CD14-positive monocyte (primary cell): Measurements from ENCODE around the gene LDLRAD2. TPM values are rescaled to one million over a fixed set of nuclear protein-coding genes. Genes with fewer than 3 reads are reported as not detected.

Experiments
- DNase-seq, 3 donors: peaks; one replicate each; pipeline ENCODE4 v3.0.0-alpha.2; 2011 to 2022
- H2AFZ ChIP-seq: 2 replicates; pipeline ENCODE4 v1.6.0; 2012; ENCODE audit warnings: mild to moderate bottlenecking, low read depth, low read length, inconsistent platforms; ENCODE audit not compliant: insufficient read depth, poor library complexity, severe bottlenecking
- H3K27ac ChIP-seq, 2 donors: 1 replicate in 1 of 2; 2 replicates in 1 of 2; pipeline ENCODE4 v1.5.1; 2012 to 2013; ENCODE audit warnings: low read length in 2 of 2, control low read depth in 1 of 2, inconsistent platforms in 1 of 2, low read depth in 1 of 2, mild to moderate bottlenecking in 1 of 2
- H3K27me3 ChIP-seq, 2 donors: one replicate each; pipeline versions ENCODE4 v1.6.0 to v1.6.1; 2011 to 2013; ENCODE audit warnings: low read length in 2 of 2; ENCODE audit not compliant: control insufficient read depth in 2 of 2, insufficient read depth in 2 of 2
- H3K36me3 ChIP-seq, 2 donors: replicated peaks in 1 of 2; 1 replicate in 1 of 2; 2 replicates in 1 of 2; pipeline versions ENCODE4 v1.5.1 to v1.6.1; 2012 to 2013; ENCODE audit warnings: low read length in 2 of 2, control low read depth in 1 of 2, inconsistent platforms in 1 of 2, mild to moderate bottlenecking in 1 of 2; ENCODE audit not compliant: insufficient read depth in 2 of 2, control insufficient read depth in 1 of 2
- H3K4me1 ChIP-seq, 2 donors: 1 replicate in 1 of 2; 2 replicates in 1 of 2; pipeline versions ENCODE4 v1.5.1 to v1.6.1; 2012 to 2013; ENCODE audit warnings: low read length in 2 of 2, control low read depth in 1 of 2, inconsistent platforms in 1 of 2, mild to moderate bottlenecking in 1 of 2, moderate library complexity in 1 of 2; ENCODE audit not compliant: insufficient read depth in 2 of 2, control insufficient read depth in 1 of 2
- H3K4me2 ChIP-seq: replicated peaks from 2 replicates; pipeline ENCODE3; 2012; ENCODE audit warnings: low read length, moderate library complexity, mild to moderate bottlenecking; ENCODE audit not compliant: poor library complexity, severe bottlenecking; ENCODE audit errors: extremely low read depth
- H3K4me3 ChIP-seq, 3 experiments: fragments of 200-600 bp in 1 of 3; sonication (generic) in 1 of 3; replicated peaks in 1 of 3; 1 replicate in 2 of 3; 2 replicates in 1 of 3; pipeline ENCODE4 v1.5.1; 2011 to 2013; ENCODE audit warnings: low read length in 3 of 3, mild to moderate bottlenecking in 3 of 3, control low read depth in 2 of 3, low read depth in 2 of 3, inconsistent platforms in 1 of 3, moderate library complexity in 1 of 3
- H3K79me2 ChIP-seq: 2 replicates; pipeline ENCODE4 v1.6.0; 2012; ENCODE audit warnings: mild to moderate bottlenecking, control low read depth, inconsistent platforms, low read length, moderate library complexity; ENCODE audit not compliant: insufficient read depth
- H3K9ac ChIP-seq: 2 replicates; pipeline ENCODE4 v1.6.0; 2017; ENCODE audit warnings: low read length, mild to moderate bottlenecking; ENCODE audit not compliant: insufficient read depth, poor library complexity, severe bottlenecking
- H3K9me3 ChIP-seq, 2 donors: replicated peaks in 1 of 2; 1 replicate in 1 of 2; 2 replicates in 1 of 2; pipeline versions ENCODE4 v1.5.1 to v1.6.1; 2012 to 2013; ENCODE audit warnings: low read length in 2 of 2, control low read depth in 1 of 2; ENCODE audit not compliant: control insufficient read depth in 1 of 2, insufficient read depth in 1 of 2
- H4K20me1 ChIP-seq: 2 replicates; pipeline ENCODE4 v1.6.0; 2012; ENCODE audit warnings: mild to moderate bottlenecking, low read length, control low read depth, moderate library complexity; ENCODE audit not compliant: insufficient read depth
- H3K27ac Mint-ChIP-seq, 7 donors: one replicate each; pipeline ENCODE4 v1.8.0; 2020; ENCODE audit warnings: mild to moderate bottlenecking in 7 of 7, mixed read lengths in 7 of 7, moderate library complexity in 6 of 7, inconsistent platforms in 2 of 7
- H3K27me3 Mint-ChIP-seq, 3 donors: one replicate each; pipeline ENCODE4 v1.8.0; 2021 to 2022; ENCODE audit warnings: low read depth in 3 of 3, mild to moderate bottlenecking in 3 of 3, mixed read lengths in 3 of 3, moderate library complexity in 3 of 3, inconsistent platforms in 1 of 3
- H3K36me3 Mint-ChIP-seq, 2 donors: one replicate each; pipeline ENCODE4 v1.8.0; 2020; ENCODE audit warnings: mixed read lengths in 2 of 2, inconsistent platforms in 1 of 2, mild to moderate bottlenecking in 1 of 2
- H3K4me1 Mint-ChIP-seq: one replicate; pipeline ENCODE4 v1.8.0; 2020; ENCODE audit warnings: mild to moderate bottlenecking, mixed read lengths
- H3K4me3 Mint-ChIP-seq, 2 donors: one replicate each; pipeline ENCODE4 v1.8.0; 2020; ENCODE audit warnings: mild to moderate bottlenecking in 2 of 2, mixed read lengths in 2 of 2, moderate library complexity in 1 of 2
- H3K9me3 Mint-ChIP-seq, 7 donors: one replicate each; pipeline ENCODE4 v1.8.0; 2020 to 2022; ENCODE audit warnings: mixed read lengths in 7 of 7, mild to moderate bottlenecking in 6 of 7, moderate library complexity in 6 of 7, inconsistent platforms in 2 of 7
- WGBS: methylation state at CpG from one replicate; pipeline ENCODE4 v1.1.5; 2013; ENCODE audit warnings: missing lambda C conversion rate; ENCODE audit not compliant: insufficient coverage; 5-methylcytosine and 5-hydroxymethylcytosine counted together
- intact Hi-C, 2 donors: fragments of 100-400 bp; cut with micrococcal nuclease; formaldehyde crosslinking; loops; one replicate each; pipeline versions ENCODE4 v1.15.0 to v1.15.1; 2023
- polyA plus RNA-seq, 3 donors: library from polyadenylated mRNA; depleted of rRNA in 1 of 3; unstranded in 2 of 3; stranded (reverse) in 1 of 3; fragments of 300-500 nt in 2 of 3; fragments of >200 nt in 1 of 3; fragmentation: Illumina TruSeq in 2 of 3; gene quantifications; 1 replicate in 2 of 3; 2 replicates in 1 of 3; pipeline ENCODE4 v1.2.3, GENCODE V29; 2012 to 2021
- TF ChIP-seq, protein P1 (sequence below): fragments of 200-600 bp; IDR thresholded peaks from one replicate; pipeline ENCODE4 v1.8.0; 2022; ENCODE audit warnings: antibody characterized with exemption, mild to moderate bottlenecking

Gene LDLRAD2
- polyA plus RNA-seq, 3 donors = 0.63 TPM; not detected in 2

DNA sequence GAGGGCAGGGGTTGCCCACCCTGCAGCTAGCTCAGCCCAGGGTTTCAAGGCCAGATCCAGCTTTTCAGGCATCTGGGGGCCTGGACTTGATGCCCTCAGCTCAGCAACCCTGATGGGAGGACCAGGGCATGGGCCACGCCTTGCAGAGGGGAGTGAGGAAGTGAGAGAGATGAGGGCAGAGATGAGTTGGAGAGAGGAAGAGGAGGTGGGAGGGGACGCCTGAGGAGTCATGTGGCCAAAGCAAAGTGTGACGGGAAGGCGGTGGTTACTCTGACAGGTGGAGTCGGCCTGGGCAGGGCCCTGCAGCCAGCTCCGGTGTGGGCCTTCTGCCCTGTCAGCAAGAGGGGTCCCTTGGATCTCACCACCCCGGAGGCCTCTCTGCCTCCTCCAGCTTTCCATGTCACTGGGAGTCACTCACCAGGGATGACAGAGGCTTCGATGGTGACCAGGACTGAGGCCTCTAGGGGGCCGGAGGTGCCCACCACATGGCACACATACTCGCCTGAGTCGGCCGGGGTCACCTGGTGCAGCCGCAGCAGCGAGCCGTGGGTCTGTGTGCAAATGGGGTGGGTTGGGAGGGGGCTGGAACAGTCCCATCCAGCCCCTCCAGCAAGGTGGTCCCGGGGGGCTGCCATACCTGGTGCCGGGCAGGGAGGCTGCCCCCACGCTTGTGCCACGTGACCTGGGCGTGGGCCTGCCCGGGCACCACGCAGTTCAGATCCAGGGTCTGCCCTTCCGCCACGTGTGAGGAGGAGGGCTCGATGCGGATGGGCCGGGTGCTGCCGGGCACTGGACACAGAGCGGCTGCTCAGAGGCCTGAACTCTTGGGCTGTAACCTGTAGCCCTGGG, 40.4 kb downstream of the LDLRAD2 start:
- H3K36me3 ChIP-seq = no peaks in the 10 kb centered on the region
- intact Hi-C loops = no loop called here

DNA sequence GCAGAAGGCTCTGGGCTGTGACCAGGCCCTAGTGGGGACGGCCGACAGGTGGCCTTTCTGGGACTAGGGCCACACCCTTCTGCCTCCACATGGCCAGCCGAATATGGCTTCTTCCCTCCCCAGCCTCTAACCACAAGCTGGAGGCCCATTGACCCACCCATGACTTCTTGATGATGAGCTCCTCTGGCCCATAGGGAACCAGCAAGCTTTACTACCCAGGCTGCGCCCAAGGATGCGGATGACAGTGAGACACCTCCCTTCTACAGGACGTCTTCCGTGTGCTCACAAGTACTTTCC, 41.0 kb downstream of the LDLRAD2 start:
- H3K27me3 ChIP-seq = no peaks in the 10 kb centered on the region
- no peak for DNase-seq
- intact Hi-C loops = no loop called here
- H2AFZ ChIP-seq = no peak overlapping the region
- H3K9me3 Mint-ChIP-seq = no peaks in the 10 kb centered on the region
- H4K20me1 ChIP-seq = no peaks in the 10 kb centered on the region
- no peak overlapping the region for H3K4me2 ChIP-seq
- H3K79me2 ChIP-seq = no peaks in the 10 kb centered on the region
- no peaks in the 10 kb centered on the region for H3K36me3 ChIP-seq
- H3K36me3 Mint-ChIP-seq = no peaks in the 10 kb centered on the region
- peaks cover 27% of the 10 kb centered on the region for H3K4me1 Mint-ChIP-seq
- H3K4me1 ChIP-seq = peaks cover 19 to 26% of the 10 kb centered on the region in 2 donors
- peaks cover 0 to 5% (median 1%) of the 10 kb centered on the region in 3 donors for H3K27me3 Mint-ChIP-seq
- H3K4me3 Mint-ChIP-seq = no peak overlapping the region
- H3K9me3 ChIP-seq = no peaks in the 10 kb centered on the region
- H3K27ac Mint-ChIP-seq = peak overlapping the region in 1 of 7 donors; percentile 42
- TF ChIP-seq, protein P1, sequence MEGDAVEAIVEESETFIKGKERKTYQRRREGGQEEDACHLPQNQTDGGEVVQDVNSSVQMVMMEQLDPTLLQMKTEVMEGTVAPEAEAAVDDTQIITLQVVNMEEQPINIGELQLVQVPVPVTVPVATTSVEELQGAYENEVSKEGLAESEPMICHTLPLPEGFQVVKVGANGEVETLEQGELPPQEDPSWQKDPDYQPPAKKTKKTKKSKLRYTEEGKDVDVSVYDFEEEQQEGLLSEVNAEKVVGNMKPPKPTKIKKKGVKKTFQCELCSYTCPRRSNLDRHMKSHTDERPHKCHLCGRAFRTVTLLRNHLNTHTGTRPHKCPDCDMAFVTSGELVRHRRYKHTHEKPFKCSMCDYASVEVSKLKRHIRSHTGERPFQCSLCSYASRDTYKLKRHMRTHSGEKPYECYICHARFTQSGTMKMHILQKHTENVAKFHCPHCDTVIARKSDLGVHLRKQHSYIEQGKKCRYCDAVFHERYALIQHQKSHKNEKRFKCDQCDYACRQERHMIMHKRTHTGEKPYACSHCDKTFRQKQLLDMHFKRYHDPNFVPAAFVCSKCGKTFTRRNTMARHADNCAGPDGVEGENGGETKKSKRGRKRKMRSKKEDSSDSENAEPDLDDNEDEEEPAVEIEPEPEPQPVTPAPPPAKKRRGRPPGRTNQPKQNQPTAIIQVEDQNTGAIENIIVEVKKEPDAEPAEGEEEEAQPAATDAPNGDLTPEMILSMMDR = no peak
- H3K27ac ChIP-seq = no peak overlapping the region
- H3K9ac ChIP-seq = no peak overlapping the region
- WGBS = 88% methylated on average over 5 of the region's 7 CpGs
- no peak overlapping the region for H3K4me3 ChIP-seq

More for the DNA sequence above, 40.4 kb downstream of the LDLRAD2 start:
- H3K4me2 ChIP-seq = no peak overlapping the region
- WGBS = 73% methylated on average over 23 of the region's 29 CpGs
- Mint-ChIP-seq H3K27me3 (peaks cover 0 to 3% (median 0%) of the 10 kb centered on the region in 3 donors), H3K9me3 (no peaks in the 10 kb centered on the region), H3K4me3 (peak overlapping the region in 1 of 2 donors; percentile 52), H3K36me3 (no peaks in the 10 kb centered on the region), H3K4me1 (peaks cover 21% of the 10 kb centered on the region), H3K27ac (no peak overlapping the region)
- H3K27ac ChIP-seq = no peak overlapping the region
- peak in 2 of 3 donors; percentile 4 to 21 for DNase-seq
- peak overlapping the region; percentile 63 for H2AFZ ChIP-seq
- H3K4me3 ChIP-seq = no peak overlapping the region
- H3K9ac ChIP-seq = no peak overlapping the region
- peaks cover 17 to 20% of the 10 kb centered on the region in 2 donors for H3K4me1 ChIP-seq
- TF ChIP-seq, protein P1 = no peak
- H4K20me1 ChIP-seq = no peaks in the 10 kb centered on the region
- no peaks in the 10 kb centered on the region for H3K79me2 ChIP-seq
- H3K9me3 ChIP-seq = no peaks in the 10 kb centered on the region
- no peaks in the 10 kb centered on the region for H3K27me3 ChIP-seq
